ENCODE data around the gene BSN. TPM values are rescaled to one million over a fixed set of nuclear protein-coding genes. Genes with fewer than 3 reads are reported as not detected.

BSN gene
- total RNA-seq, 4 donors from 2014 or later: under 0.01 to 0.32 (median 0.27) TPM; not detected in 1

GRCh38 chr3:49712631-49713317 is 158.5 kb downstream of the BSN start:
- Histone ChIP-seq H3K27me3 (no peaks in the 10 kb centered on the region), H3K36me3 (no peaks in the 10 kb centered on the region), H3K4me3 (no peak overlapping the region), H3K27ac (no peak overlapping the region), H3K9me3 (no peaks in the 10 kb centered on the region), H3K4me1 (no peaks in the 10 kb centered on the region)
- TF ChIP-seq POLR2A (IDR thresholded peaks at IDR 0.05): no peak
- no peak for TF ChIP-seq CTCF (IDR thresholded peaks at IDR 0.05)
- TF ChIP-seq EP300 (IDR thresholded peaks at IDR 0.05; ENCODE audit: low read depth): no peak
- no peak for TF ChIP-seq POLR2AphosphoS5 (IDR thresholded peaks at IDR 0.05)
- intact Hi-C loops (cut with DNase I; ENCODE audit: low total_unique reads) (no loop called here), in situ Hi-C loops (cut with MboI; ENCODE audit: low pct_ligation_motif_present in 1 of 4, low pct_unique_long_range_greater_than_20kb in 1 of 4, low sequenced_read_pairs in 3 of 4) (no loop called here)
- 70% methylated on average over 7 of the region's 7 CpGs; no CpG with 5 or more reads in 1 of the 2 donors for WGBS, 2 donors (ENCODE audit: low coverage in 1 of 2)
- no peak for DNase-seq

- DNase-seq: no peak
- TF ChIP-seq CTCF (IDR thresholded peaks at IDR 0.05) (no peak), POLR2A (IDR thresholded peaks at IDR 0.05) (no peak), POLR2AphosphoS5 (IDR thresholded peaks at IDR 0.05) (no peak), EP300 (IDR thresholded peaks at IDR 0.05; ENCODE audit: low read depth) (no peak)
- H3K36me3 ChIP-seq: no peaks in the 10 kb centered on the region
- intact Hi-C loops (cut with DNase I; ENCODE audit: low total_unique reads): no loop called here
- WGBS, 2 donors (ENCODE audit: low coverage in 1 of 2): 93% methylated on average over 25 of the region's 25 CpGs; no CpG with 5 or more reads in 1 of the 2 donors
- H3K9me3 ChIP-seq: no peaks in the 10 kb centered on the region
- no peak overlapping the region for H3K4me3 ChIP-seq
- in situ Hi-C loops (cut with MboI; ENCODE audit: low pct_ligation_motif_present in 1 of 4, low pct_unique_long_range_greater_than_20kb in 1 of 4, low sequenced_read_pairs in 3 of 4): no loop called here
- no peaks in the 10 kb centered on the region for H3K27me3 ChIP-seq
- H3K4me1 ChIP-seq: peaks cover 2 to 4% (median 2%) of the 10 kb centered on the region in 4 donors
- H3K27ac ChIP-seq: no peak overlapping the region
These were observed 159.2 kb downstream of the BSN start for GRCh38 chr3:49713336-49714105.

GRCh38 chr3:49714728-49715550 is 160.7 kb downstream of the BSN start:
- H3K4me1 ChIP-seq: peaks cover 7 to 15% (median 13%) of the 10 kb centered on the region in 4 donors
- no peaks in the 10 kb centered on the region for H3K27me3 ChIP-seq
- no peak for DNase-seq
- H3K9me3 ChIP-seq: no peaks in the 10 kb centered on the region
- no peaks in the 10 kb centered on the region for H3K36me3 ChIP-seq
- H3K4me3 ChIP-seq: no peak overlapping the region
- intact Hi-C loops (cut with DNase I; ENCODE audit: low total_unique reads) (no loop called here), in situ Hi-C loops (cut with MboI; ENCODE audit: low pct_ligation_motif_present in 1 of 4, low pct_unique_long_range_greater_than_20kb in 1 of 4, low sequenced_read_pairs in 3 of 4) (no loop called here)
- H3K27ac ChIP-seq: no peak overlapping the region
- WGBS, 2 donors (ENCODE audit: low coverage in 1 of 2): 91% methylated on average over 13 of the region's 13 CpGs; no CpG with 5 or more reads in 1 of the 2 donors
- TF ChIP-seq POLR2AphosphoS5 (IDR thresholded peaks at IDR 0.05): no peak
- TF ChIP-seq EP300 (IDR thresholded peaks at IDR 0.05; ENCODE audit: low read depth): no peak
- TF ChIP-seq CTCF (IDR thresholded peaks at IDR 0.05): no peak
- no peak for TF ChIP-seq POLR2A (IDR thresholded peaks at IDR 0.05)
